ENCODE data around the gene PCYOX1L. TPM values are rescaled to one million over a fixed set of nuclear protein-coding genes. Genes with fewer than 3 reads are reported as not detected.

The PCYOX1L gene
- total RNA-seq, 1 experiment from 2014 or later = 15.7 TPM

- DNase-seq (ENCODE audit: low spot score) = no peak
These were observed 20.1 kb upstream of the PCYOX1L start for GRCh38 chr5:149337736-149338135.

- no peak for DNase-seq (ENCODE audit: low spot score)
These were observed 19.5 kb upstream of the PCYOX1L start for GRCh38 chr5:149338364-149338763.

GRCh38 chr5:149340920-149341319, 16.9 kb upstream of the PCYOX1L start:
- no peak for DNase-seq (ENCODE audit: low spot score)

GRCh38 chr5:149341876-149342275, 16.0 kb upstream of the PCYOX1L start:
- DNase-seq (ENCODE audit: low spot score) = no peak

- DNase-seq (ENCODE audit: low spot score) = no peak
These were observed 13.7 kb upstream of the PCYOX1L start for GRCh38 chr5:149344151-149344550.

GRCh38 chr5:149345147-149345891, 12.5 kb upstream of the PCYOX1L start, which contains the start of gene GRPEL2:
Gene GRPEL2, plus strand, starts transcription at chr5:149345499. Its CDS starts 41 bp downstream, at chr5:149345540.
- DNase-seq (ENCODE audit: low spot score) = peak; percentile 98

- DNase-seq (ENCODE audit: low spot score) = no peak
These were observed 12.0 kb upstream of the PCYOX1L start for GRCh38 chr5:149345892-149346222.

- DNase-seq (ENCODE audit: low spot score) = no peak
These were observed 9.3 kb upstream of the PCYOX1L start for GRCh38 chr5:149348518-149348917.

GRCh38 chr5:149349382-149349781, 8.5 kb upstream of the PCYOX1L start:
- no peak for DNase-seq (ENCODE audit: low spot score)

GRCh38 chr5:149352169-149352568, 5.7 kb upstream of the PCYOX1L start:
- no peak for DNase-seq (ENCODE audit: low spot score)

GRCh38 chr5:149353911-149354310, 3.9 kb upstream of the PCYOX1L start:
- DNase-seq (ENCODE audit: low spot score) = no peak

GRCh38 chr5:149355688-149356087, 2.2 kb upstream of the PCYOX1L start:
- no peak for DNase-seq (ENCODE audit: low spot score)

- no peak for DNase-seq (ENCODE audit: low spot score)
These were observed 1.5 kb upstream of the PCYOX1L start for GRCh38 chr5:149356391-149356790.

- DNase-seq (ENCODE audit: low spot score) = no peak
These were observed 427 bp downstream of the PCYOX1L start for GRCh38 chr5:149358294-149358651.

- no peak for DNase-seq (ENCODE audit: low spot score)
These were observed 1.1 kb downstream of the PCYOX1L start for GRCh38 chr5:149358868-149359495.

- DNase-seq (ENCODE audit: low spot score) = no peak
These were observed 2.4 kb downstream of the PCYOX1L start for GRCh38 chr5:149360272-149360671.

- no peak for DNase-seq (ENCODE audit: low spot score)
These were observed 4.7 kb downstream of the PCYOX1L start for GRCh38 chr5:149362541-149362940.

GRCh38 chr5:149363358-149363757, 5.5 kb downstream of the PCYOX1L start:
- DNase-seq (ENCODE audit: low spot score) = no peak

- no peak for DNase-seq (ENCODE audit: low spot score)
These were observed 6.1 kb downstream of the PCYOX1L start for GRCh38 chr5:149363936-149364335.

GRCh38 chr5:149364719-149365118, 6.9 kb downstream of the PCYOX1L start:
- no peak for DNase-seq (ENCODE audit: low spot score)

- no peak for DNase-seq (ENCODE audit: low spot score)
These were observed 7.6 kb downstream of the PCYOX1L start for GRCh38 chr5:149365418-149365817.

- DNase-seq (ENCODE audit: low spot score) = no peak
These were observed 8.4 kb downstream of the PCYOX1L start for GRCh38 chr5:149366169-149366729.

GRCh38 chr5:149367249-149367971, 9.6 kb downstream of the PCYOX1L start:
- peak; percentile 65 for DNase-seq (ENCODE audit: low spot score)
